A549 (cell line): Measurements from ENCODE around the gene USP20. TPM values are rescaled to one million over a fixed set of nuclear protein-coding genes. Genes with fewer than 3 reads are reported as not detected.

Experiments used
- ATAC-seq, 2 experiments: fragments of 200-7000 bp in 1 of 2; fragments of >200 bp in 1 of 2; cut with Nextera tagmentation in 1 of 2; cut with Tn5 transposase in 1 of 2; 3 replicates each; pipeline versions ENCODE4 v1.8.0 to v1.9.1; 2018 to 2020; ENCODE audit warnings: mild to moderate bottlenecking in 1 of 2, moderate library complexity in 1 of 2
- CTCF ChIA-PET: fragments of 300-600 bp; sonication (Branson Sonifier 250); formaldehyde crosslinking; extraction: SDS; loops from one replicate; lab custom pipeline; 2021; ENCODE audit warnings: antibody characterized with exemption, inconsistent platforms; lab: Yijun Ruan, JAX
- POLR2A ChIA-PET: fragments of 350-600 bp; formaldehyde crosslinking; extraction: SDS; loops from one replicate; lab custom pipeline; 2021; ENCODE audit warnings: antibody characterized with exemption, inconsistent platforms; lab: Yijun Ruan, JAX
- DNase-seq, 2 experiments: peaks; one replicate each; pipeline versions ENCODE4 v3.0.0 to v3.0.0-alpha.2; 2011 to 2016; ENCODE audit warnings: low read depth in 1 of 2, low spot score in 1 of 2
- FAIRE-seq: peaks from 2 replicates; lab custom pipeline; 2011; peaks lifted over from hg19 to GRCh38; lab: Jason Lieb, UNC
- H3K27ac ChIP-seq, 2 experiments: fragments of >200 bp; sonication (Bioruptor Twin); formaldehyde crosslinking; 3 replicates each; pipeline ENCODE4 v1.5.1; 2016 to 2017
- H3K4me1 ChIP-seq: fragments of >200 bp; sonication (Bioruptor Twin); formaldehyde crosslinking; 3 replicates; pipeline ENCODE4 v1.6.1; 2016
- H3K4me2 ChIP-seq: fragments of >200 bp; sonication (Bioruptor Twin); formaldehyde crosslinking; 3 replicates; pipeline ENCODE4 v1.6.1; 2016
- H3K4me3 ChIP-seq: fragments of >200 bp; sonication (Bioruptor Twin); formaldehyde crosslinking; 3 replicates; pipeline ENCODE4 v1.5.1; 2016
- H3K9me3 ChIP-seq: fragments of >200 bp; sonication (Bioruptor Twin); formaldehyde crosslinking; 3 replicates; pipeline ENCODE4 v1.6.1; 2016
- CBX2 ChIP-seq: fragments of 200-600 bp; sonication (generic); IDR thresholded peaks from 2 replicates; pipeline ENCODE4 v1.6.1; 2016; ENCODE audit warnings: low read depth, mild to moderate bottlenecking, borderline replicate concordance
- CBX8 ChIP-seq: fragments of 200-600 bp; sonication (generic); IDR thresholded peaks from 2 replicates; pipeline ENCODE4 v1.6.1; 2016
- EP300 ChIP-seq, 2 experiments: fragments of >200 bp; sonication (Bioruptor Twin); formaldehyde crosslinking; IDR thresholded peaks; 2 replicates in 1 of 2; 3 replicates in 1 of 2; pipeline ENCODE4 v1.6.1; 2016 to 2017
- ESRRA ChIP-seq: fragments of 150-350 bp; IDR thresholded peaks from 2 replicates; pipeline ENCODE4 v1.6.1; 2014; ENCODE audit warnings: mild to moderate bottlenecking, low read length, borderline replicate concordance
- FOSL2 ChIP-seq, 2 experiments: fragments of 450-650 bp in 1 of 2; fragments of >200 bp in 1 of 2; sonication (Bioruptor Twin) in 1 of 2; formaldehyde crosslinking; IDR thresholded peaks; 2 replicates each; pipeline versions ENCODE4 v1.5.0 to v1.6.1; 2016 to 2020; ENCODE audit warnings: mild to moderate bottlenecking in 1 of 2, moderate library complexity in 1 of 2
- GATA3 ChIP-seq: IDR thresholded peaks from 2 replicates; pipeline ENCODE4 v1.6.1; 2012; ENCODE audit warnings: borderline replicate concordance
- HOXA7 ChIP-seq: fragments of 250-450 bp; sonication (Bioruptor Pico); IDR thresholded peaks from 2 replicates; pipeline ENCODE4 v1.5.0; 2020; ENCODE audit warnings: mild to moderate bottlenecking, moderate library complexity
- JUN ChIP-seq, 2 experiments: fragments of >200 bp; sonication (Bioruptor Twin); formaldehyde crosslinking; IDR thresholded peaks; 2 replicates in 1 of 2; 3 replicates in 1 of 2; pipeline ENCODE4 v1.6.1; 2016 to 2017
- MAFK ChIP-seq: fragments of 450-650 bp; IDR thresholded peaks from 2 replicates; pipeline ENCODE4 v1.6.1; 2014; ENCODE audit not compliant: partially characterized antibody
- MYC ChIP-seq: IDR thresholded peaks from 2 replicates; pipeline ENCODE4 v1.6.1; 2012; ENCODE audit warnings: mild to moderate bottlenecking, inconsistent platforms, low read length, improper control_type of control experiment, borderline replicate concordance
- NPAS2 ChIP-seq: fragments of 250-450 bp; sonication (Bioruptor Pico); IDR thresholded peaks from 2 replicates; pipeline ENCODE4 v1.8.0; 2022; ENCODE audit warnings: mild to moderate bottlenecking, moderate library complexity, borderline replicate concordance
- NR3C1 ChIP-seq: fragments of >200 bp; sonication (Bioruptor Twin); formaldehyde crosslinking; IDR thresholded peaks from 3 replicates; pipeline ENCODE4 v1.6.1; 2017
- RARB ChIP-seq: fragments of 250-450 bp; sonication (Bioruptor Pico); IDR thresholded peaks from 2 replicates; pipeline ENCODE4 v1.8.0; 2021; ENCODE audit warnings: mild to moderate bottlenecking, moderate library complexity
- TFCP2L1 ChIP-seq: fragments of 250-450 bp; sonication (Bioruptor Pico); IDR thresholded peaks from 2 replicates; pipeline ENCODE4 v1.5.0; 2021; ENCODE audit warnings: mild to moderate bottlenecking
- TP53 ChIP-seq: fragments of 250-450 bp; sonication (Bioruptor Pico); IDR thresholded peaks from 2 replicates; pipeline ENCODE4 v1.5.0; 2021; ENCODE audit warnings: mild to moderate bottlenecking, moderate library complexity
- ZC3H11A ChIP-seq: fragments of 450-650 bp; IDR thresholded peaks from 2 replicates; pipeline ENCODE4 v1.6.1; 2014; ENCODE audit warnings: antibody characterized with exemption, mild to moderate bottlenecking
- ZSCAN20 ChIP-seq: fragments of 250-450 bp; sonication (Bioruptor Pico); IDR thresholded peaks from 2 replicates; pipeline ENCODE4 v1.8.0; 2022; ENCODE audit warnings: mild to moderate bottlenecking, moderate library complexity
- WGBS: methylation state at CpG from one replicate; pipeline ENCODE4 v1.1.6; 2017; ENCODE audit errors: missing lambda C conversion rate; 5-methylcytosine and 5-hydroxymethylcytosine counted together
- polyA plus RNA-seq, 4 experiments: library from polyadenylated mRNA; depleted of rRNA in 3 of 4; stranded (reverse); fragments of >200 nt; fragmentation: RNase III in 1 of 4; extraction: RNeasy Plus Mini Kit Qiagen cat#74134 plus additional on column Dnase treatment in 1 of 4; gene quantifications; 2 replicates in 3 of 4; 3 replicates in 1 of 4; pipeline ENCODE4 v1.2.3, GENCODE V29; 2011 to 2017
- TF ChIP-seq, protein P1 (sequence below): fragments of >200 bp; sonication (Bioruptor Twin); formaldehyde crosslinking; IDR thresholded peaks from 2 replicates; pipeline ENCODE4 v1.6.1; 2016
- TF ChIP-seq, protein P2 (sequence below): fragments of 200-600 bp; sonication (generic); IDR thresholded peaks from 2 replicates; pipeline ENCODE4 v1.6.1; 2016; ENCODE audit warnings: antibody characterized with exemption, mild to moderate bottlenecking, moderate library complexity

Gene USP20
- polyA plus RNA-seq, 2 of the 4 experiments (the other 2 are of a cell fraction), result 3.9 to 5.0 TPM

DNA sequence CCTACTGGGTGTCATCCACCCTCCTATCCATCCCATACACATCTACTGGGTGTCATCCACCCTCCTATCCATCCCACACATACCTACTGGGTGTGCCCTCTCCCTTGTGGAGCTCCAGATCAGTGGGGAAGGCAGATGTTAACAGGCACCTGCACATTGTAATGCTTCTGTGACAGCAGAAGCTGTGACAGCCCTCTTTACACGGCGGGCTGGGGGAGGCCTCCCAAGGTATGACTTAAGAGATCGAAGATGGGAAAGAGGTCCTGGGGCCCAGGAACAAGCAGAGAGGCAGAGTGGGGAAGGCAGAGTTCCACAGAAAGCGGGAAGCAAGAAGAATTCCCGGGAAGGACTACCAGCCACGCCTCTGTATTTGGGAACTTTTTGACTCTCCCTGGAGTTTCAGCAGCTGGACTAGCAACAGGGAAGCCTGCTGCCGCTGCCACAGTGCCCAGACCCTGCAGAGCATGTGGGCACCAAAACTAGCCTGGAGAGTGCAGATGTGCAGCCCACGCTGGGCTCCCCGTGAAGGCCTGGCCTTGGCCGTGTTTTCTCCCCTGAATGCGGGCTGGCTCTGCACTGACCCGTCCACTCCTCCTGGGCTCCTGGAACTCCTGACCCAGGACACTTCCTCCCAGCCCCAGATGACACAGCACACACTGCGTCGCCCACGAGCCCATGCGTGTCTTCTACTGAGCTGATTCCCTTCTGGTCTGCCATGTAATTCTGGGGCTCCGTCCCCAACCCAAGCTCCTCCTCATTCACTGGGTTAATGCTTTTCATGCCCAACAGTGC is 20.6 kb upstream of the USP20 start:
- Histone ChIP-seq H3K4me2 (no peak overlapping the region), H3K4me1 (peaks cover 18% of the 10 kb centered on the region)
- no peak for ATAC-seq
- 94% methylated on average over 17 of the region's 17 CpGs for WGBS
- CTCF ChIA-PET, result interaction anchor here (1.2 to 1.5 kb wide), 3 partner anchors 18 to 292 kb away, joined by 3 to 4 read pairs (median 3); no protein-coding TSS in a partner anchor
- no peak for TF ChIP-seq TFCP2L1
- no peak for TF ChIP-seq MYC
- TF ChIP-seq, protein P1, sequence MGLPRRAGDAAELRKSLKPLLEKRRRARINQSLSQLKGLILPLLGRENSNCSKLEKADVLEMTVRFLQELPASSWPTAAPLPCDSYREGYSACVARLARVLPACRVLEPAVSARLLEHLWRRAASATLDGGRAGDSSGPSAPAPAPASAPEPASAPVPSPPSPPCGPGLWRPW, result no peak
- no peak for TF ChIP-seq CBX8
- no peak for TF ChIP-seq HOXA7
- TF ChIP-seq NR3C1, result no peak
- TF ChIP-seq ZSCAN20, result no peak
- no peak for TF ChIP-seq EP300 (IDR thresholded peaks at IDR 0.05)
- TF ChIP-seq TP53 (CRISPR knock-in tag), result no peak
- TF ChIP-seq ESRRA, result no peak
- TF ChIP-seq, all 56 proteins: peak for 0
- POLR2A ChIA-PET, result no interaction called here
- H3K9me3 ChIP-seq, result no peaks in the 10 kb centered on the region
- no peak overlapping the region for H3K4me3 ChIP-seq
- DNase-seq (no peak), FAIRE-seq (no peak)
- H3K27ac ChIP-seq, result no peak overlapping the region

DNA sequence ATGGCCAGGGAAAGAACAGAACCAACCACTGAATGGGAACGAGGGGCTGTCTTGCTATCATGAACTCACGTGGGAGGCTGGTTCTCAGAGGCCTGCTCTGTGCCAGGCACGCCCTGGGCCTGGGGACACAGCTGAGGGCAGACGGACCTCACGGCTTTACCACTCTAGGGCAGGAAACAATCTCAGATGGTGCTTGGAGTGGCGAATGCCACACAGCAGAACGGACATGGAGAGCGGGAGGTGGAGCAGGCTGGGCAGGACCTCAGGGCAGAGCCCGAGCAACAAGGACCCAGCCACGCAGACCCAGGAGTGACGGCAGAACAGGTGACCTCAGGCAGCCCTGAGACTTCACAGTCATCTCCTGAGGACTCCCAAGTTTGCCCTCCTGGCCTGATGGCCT is 20.0 kb upstream of the USP20 start:
- CTCF ChIA-PET, result interaction anchor here (1.5 kb wide), 1 partner anchor 291 kb away, joined by 3 read pairs; no protein-coding TSS in a partner anchor
- DNase-seq, result no peak
- WGBS, result 92% methylated on average over 11 of the region's 11 CpGs
- TF ChIP-seq MAFK (no peak), CBX2 (no peak), NPAS2 (CRISPR knock-in tag) (no peak), JUN (IDR thresholded peaks at IDR 0.05) (no peak), RARB (no peak), GATA3 (no peak), CBX8 (no peak), FOSL2 (IDR thresholded peaks at IDR 0.05) (no peak), FOSL2 (CRISPR knock-in tag; IDR thresholded peaks at IDR 0.05) (no peak), NR3C1 (no peak), ZC3H11A (no peak)
- TF ChIP-seq, protein P2, sequence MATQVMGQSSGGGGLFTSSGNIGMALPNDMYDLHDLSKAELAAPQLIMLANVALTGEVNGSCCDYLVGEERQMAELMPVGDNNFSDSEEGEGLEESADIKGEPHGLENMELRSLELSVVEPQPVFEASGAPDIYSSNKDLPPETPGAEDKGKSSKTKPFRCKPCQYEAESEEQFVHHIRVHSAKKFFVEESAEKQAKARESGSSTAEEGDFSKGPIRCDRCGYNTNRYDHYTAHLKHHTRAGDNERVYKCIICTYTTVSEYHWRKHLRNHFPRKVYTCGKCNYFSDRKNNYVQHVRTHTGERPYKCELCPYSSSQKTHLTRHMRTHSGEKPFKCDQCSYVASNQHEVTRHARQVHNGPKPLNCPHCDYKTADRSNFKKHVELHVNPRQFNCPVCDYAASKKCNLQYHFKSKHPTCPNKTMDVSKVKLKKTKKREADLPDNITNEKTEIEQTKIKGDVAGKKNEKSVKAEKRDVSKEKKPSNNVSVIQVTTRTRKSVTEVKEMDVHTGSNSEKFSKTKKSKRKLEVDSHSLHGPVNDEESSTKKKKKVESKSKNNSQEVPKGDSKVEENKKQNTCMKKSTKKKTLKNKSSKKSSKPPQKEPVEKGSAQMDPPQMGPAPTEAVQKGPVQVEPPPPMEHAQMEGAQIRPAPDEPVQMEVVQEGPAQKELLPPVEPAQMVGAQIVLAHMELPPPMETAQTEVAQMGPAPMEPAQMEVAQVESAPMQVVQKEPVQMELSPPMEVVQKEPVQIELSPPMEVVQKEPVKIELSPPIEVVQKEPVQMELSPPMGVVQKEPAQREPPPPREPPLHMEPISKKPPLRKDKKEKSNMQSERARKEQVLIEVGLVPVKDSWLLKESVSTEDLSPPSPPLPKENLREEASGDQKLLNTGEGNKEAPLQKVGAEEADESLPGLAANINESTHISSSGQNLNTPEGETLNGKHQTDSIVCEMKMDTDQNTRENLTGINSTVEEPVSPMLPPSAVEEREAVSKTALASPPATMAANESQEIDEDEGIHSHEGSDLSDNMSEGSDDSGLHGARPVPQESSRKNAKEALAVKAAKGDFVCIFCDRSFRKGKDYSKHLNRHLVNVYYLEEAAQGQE, result no peak
- TF ChIP-seq, all 56 proteins: peak for 0
- Histone ChIP-seq H3K4me3 (no peak overlapping the region), H3K4me1 (peaks cover 16% of the 10 kb centered on the region), H3K9me3 (no peaks in the 10 kb centered on the region), H3K27ac (no peak overlapping the region), H3K4me2 (no peak overlapping the region)
- POLR2A ChIA-PET, result no interaction called here
- FAIRE-seq (no peak), ATAC-seq (no peak)
